Measurements from ENCODE around the gene PTCHD1.

The PTCHD1 gene

DNA sequence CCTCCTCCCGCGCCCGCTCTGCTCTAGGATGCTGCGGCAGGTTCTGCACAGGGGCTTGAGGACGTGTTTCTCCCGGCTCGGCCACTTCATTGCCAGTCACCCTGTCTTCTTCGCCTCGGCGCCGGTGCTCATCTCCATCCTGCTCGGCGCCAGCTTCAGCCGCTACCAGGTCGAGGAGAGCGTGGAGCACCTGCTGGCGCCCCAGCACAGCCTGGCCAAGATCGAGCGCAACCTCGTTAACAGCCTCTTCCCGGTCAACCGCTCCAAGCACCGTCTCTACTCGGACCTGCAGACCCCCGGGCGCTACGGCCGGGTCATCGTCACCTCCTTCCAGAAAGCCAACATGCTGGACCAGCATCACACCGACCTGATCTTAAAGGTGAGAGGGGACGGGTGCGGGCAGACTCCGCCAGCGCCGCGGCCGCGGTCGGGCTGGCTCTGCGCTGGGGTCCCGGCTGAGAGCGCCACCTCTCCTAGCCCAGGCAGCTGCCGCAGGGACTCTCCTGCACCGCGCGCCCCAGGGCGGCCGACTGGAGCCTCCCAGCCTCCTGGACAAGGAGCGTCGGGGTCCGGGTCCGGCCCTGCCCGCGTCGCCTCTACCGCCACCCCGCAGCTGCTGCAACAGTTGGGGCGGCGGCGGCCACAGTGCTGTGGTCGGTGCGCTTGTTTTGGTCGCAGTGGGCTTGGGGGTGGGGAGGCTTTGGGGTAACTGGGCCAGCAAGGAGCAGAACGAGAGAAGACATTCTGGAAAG, at the start of gene PTCHD1:
TSS of gene PTCHD1 (plus strand) at position 2 of the 752 bp plus-strand sequence. CDS start at position 29, 27 bp downstream.
- no peak for TF ChIP-seq GATA3 (IDR thresholded peaks at IDR 0.05; ENCODE audit: low read depth, low read length)
- TF ChIP-seq GATA2 (IDR thresholded peaks at IDR 0.05; ENCODE audit: low read depth, low read length), result no peak

DNA sequence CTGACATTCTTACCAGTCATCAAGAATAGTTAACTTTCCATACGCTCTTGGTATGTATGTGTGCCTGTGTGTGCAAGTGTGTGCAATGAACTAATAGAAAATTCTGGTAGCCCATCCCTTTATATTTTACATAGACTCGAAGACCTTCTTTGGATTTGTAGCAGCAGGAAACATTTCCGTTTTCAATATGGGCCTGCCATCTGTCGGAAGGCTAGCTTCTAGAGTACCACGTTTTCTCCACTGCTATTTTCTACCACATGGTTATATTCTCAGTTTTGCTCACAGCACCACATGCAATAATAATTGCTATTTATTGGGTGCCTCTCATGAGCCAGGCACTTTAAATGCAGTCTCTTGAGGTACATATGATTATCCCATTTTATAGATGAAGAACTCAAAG, 47.9 kb upstream of the PTCHD1 start:
- TF ChIP-seq GATA3 (IDR thresholded peaks at IDR 0.05; ENCODE audit: low read depth, low read length), result no peak
- TF ChIP-seq GATA2 (IDR thresholded peaks at IDR 0.05; ENCODE audit: low read depth, low read length), result no peak

GRCh38 chrX:23287191-23287725, 47.4 kb upstream of the PTCHD1 start:
- no peak for TF ChIP-seq GATA3 (IDR thresholded peaks at IDR 0.05; ENCODE audit: low read depth, low read length)
- TF ChIP-seq GATA2 (IDR thresholded peaks at IDR 0.05; ENCODE audit: low read depth, low read length), result no peak

GRCh38 chrX:23292354-23292987, 42.2 kb upstream of the PTCHD1 start:
- TF ChIP-seq GATA2 (IDR thresholded peaks at IDR 0.05; ENCODE audit: low read depth, low read length), result no peak
- TF ChIP-seq GATA3 (IDR thresholded peaks at IDR 0.05; ENCODE audit: low read depth, low read length), result no peak

- TF ChIP-seq GATA3 (IDR thresholded peaks at IDR 0.05; ENCODE audit: low read depth, low read length), result no peak
- no peak for TF ChIP-seq GATA2 (IDR thresholded peaks at IDR 0.05; ENCODE audit: low read depth, low read length)
These were observed 41.5 kb upstream of the PTCHD1 start for GRCh38 chrX:23292988-23293651.

DNA sequence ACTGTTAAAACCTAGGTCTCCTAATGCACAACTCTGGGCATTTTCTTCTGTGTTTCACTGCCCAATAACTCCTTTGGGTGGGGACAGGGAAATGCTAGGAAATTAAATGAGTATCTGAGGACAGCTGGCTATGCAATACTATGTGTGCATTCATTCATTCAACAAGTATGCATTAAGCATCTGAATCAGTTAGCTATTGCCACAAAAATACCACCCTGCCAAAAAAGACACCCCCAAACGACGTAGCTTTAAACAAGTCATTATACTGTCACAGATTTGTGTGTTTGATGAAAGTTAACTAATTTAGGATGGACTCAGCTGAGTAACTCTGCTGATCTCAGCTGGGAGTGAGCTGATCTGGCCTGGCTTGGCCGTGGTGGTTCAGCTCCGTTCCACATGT, 29.8 kb upstream of the PTCHD1 start:
- TF ChIP-seq GATA3 (IDR thresholded peaks at IDR 0.05; ENCODE audit: low read depth, low read length) (no peak), GATA2 (IDR thresholded peaks at IDR 0.05; ENCODE audit: low read depth, low read length) (no peak)

- TF ChIP-seq GATA2 (IDR thresholded peaks at IDR 0.05; ENCODE audit: low read depth, low read length), result no peak
- TF ChIP-seq GATA3 (IDR thresholded peaks at IDR 0.05; ENCODE audit: low read depth, low read length), result no peak
These were observed 22.9 kb upstream of the PTCHD1 start for GRCh38 chrX:23311731-23312130.

DNA sequence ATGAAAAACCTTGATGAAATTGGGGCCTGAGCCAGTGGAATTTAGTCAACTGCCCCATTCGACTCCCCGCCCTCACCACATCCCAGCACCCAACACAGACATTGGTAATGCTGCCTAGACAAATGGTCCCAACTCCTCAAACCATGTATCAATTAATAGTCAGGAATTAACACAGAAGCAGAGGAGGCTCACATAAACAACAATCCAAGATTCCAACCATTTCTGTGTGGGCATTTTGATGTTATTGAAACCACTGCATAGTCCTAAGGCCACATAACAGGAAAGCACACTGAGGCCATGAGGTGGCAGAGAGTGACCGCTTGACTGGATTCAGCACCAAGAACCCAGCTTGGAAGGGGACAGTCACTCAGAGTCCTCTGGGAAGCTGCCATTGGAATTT, 22.5 kb upstream of the PTCHD1 start:
- no peak for TF ChIP-seq GATA3 (IDR thresholded peaks at IDR 0.05; ENCODE audit: low read depth, low read length)
- no peak for TF ChIP-seq GATA2 (IDR thresholded peaks at IDR 0.05; ENCODE audit: low read depth, low read length)

GRCh38 chrX:23317799-23318724, 16.6 kb upstream of the PTCHD1 start:
- TF ChIP-seq GATA2 (IDR thresholded peaks at IDR 0.05; ENCODE audit: low read depth, low read length) (no peak), GATA3 (IDR thresholded peaks at IDR 0.05; ENCODE audit: low read depth, low read length) (no peak)

- TF ChIP-seq GATA2 (IDR thresholded peaks at IDR 0.05; ENCODE audit: low read depth, low read length) (no peak), GATA3 (IDR thresholded peaks at IDR 0.05; ENCODE audit: low read depth, low read length) (no peak)
These were observed 7.5 kb upstream of the PTCHD1 start for GRCh38 chrX:23327104-23327503.

DNA sequence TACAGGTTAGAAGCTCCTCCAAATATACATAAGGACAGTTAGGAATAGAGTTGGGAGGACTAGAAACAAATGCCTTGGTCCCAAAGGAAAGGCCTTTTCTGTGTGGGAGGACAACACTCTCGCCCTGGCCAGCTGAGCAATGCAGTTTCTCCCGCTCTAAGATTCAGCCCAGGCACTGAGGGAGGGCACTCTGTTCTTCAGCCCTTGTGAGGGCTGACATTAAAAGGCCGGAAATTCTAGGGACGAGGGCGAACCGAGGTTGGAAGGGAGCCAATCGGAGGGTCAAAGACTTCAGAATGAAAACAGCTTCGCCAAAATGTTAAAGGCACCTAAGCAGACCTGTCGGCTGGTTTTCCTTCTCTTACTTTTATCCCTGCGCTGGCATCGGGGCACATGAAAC, 2.9 kb upstream of the PTCHD1 start:
- no peak for TF ChIP-seq GATA3 (IDR thresholded peaks at IDR 0.05; ENCODE audit: low read depth, low read length)
- no peak for TF ChIP-seq GATA2 (IDR thresholded peaks at IDR 0.05; ENCODE audit: low read depth, low read length)

GRCh38 chrX:23332101-23332887, 2.4 kb upstream of the PTCHD1 start:
- TF ChIP-seq GATA2 (IDR thresholded peaks at IDR 0.05; ENCODE audit: low read depth, low read length) (no peak), GATA3 (IDR thresholded peaks at IDR 0.05; ENCODE audit: low read depth, low read length) (no peak)
